Measurements from ENCODE around the gene SKIL.

SKIL gene

GRCh38 chr3:170429050-170429449, 71.5 kb downstream of the SKIL start:
- Histone ChIP-seq H4K20me1 (ENCODE audit: insufficient read depth) (no peaks in the 10 kb centered on the region), H3K9ac (no peak overlapping the region), H3K4me3 (IDR thresholded peaks at IDR 0.05; ENCODE audit: insufficient read depth, low read depth, low read length) (no peak overlapping the region), H3K27ac (no peak overlapping the region), H3K4me1 (ENCODE audit: low read depth, poor library complexity, severe bottlenecking) (peaks cover 41% of the 10 kb centered on the region), H3K4me2 (peak overlapping the region; percentile 67), H3K36me3 (ENCODE audit: insufficient read depth) (no peaks in the 10 kb centered on the region), H3K27me3 (ENCODE audit: insufficient read depth, low read depth) (no peaks in the 10 kb centered on the region; the same call in 1 of the 2 replicates), H2AFZ (ENCODE audit: low read depth) (no peak overlapping the region), H3K79me2 (ENCODE audit: insufficient read depth, low read depth) (no peaks in the 10 kb centered on the region)
- no peak for TF ChIP-seq CTCF (conservative IDR thresholded peaks at IDR 0.05; ENCODE audit: low read depth, low read length)

DNA sequence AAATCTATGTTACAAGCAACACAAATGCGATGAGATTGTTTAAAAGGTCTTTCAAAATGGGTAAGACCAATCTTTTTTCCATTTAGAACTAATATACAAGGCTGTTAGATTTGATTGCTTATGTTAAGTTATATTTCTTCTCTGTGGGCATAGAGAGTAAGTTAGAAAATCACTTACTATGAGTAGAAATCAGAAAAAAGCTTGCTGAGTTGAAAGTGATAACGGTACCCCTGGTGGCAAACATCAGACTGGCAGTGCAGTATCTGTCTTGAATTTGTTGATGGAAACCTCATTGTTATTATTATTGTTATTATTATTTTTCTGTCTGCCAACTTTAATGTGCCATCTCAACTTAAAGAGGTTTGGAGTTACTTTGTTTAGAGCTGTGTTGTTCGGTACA, 73.5 kb downstream of the SKIL start:
- Histone ChIP-seq H3K9ac (no peak overlapping the region), H3K4me3 (IDR thresholded peaks at IDR 0.05; ENCODE audit: insufficient read depth, low read depth, low read length) (no peak overlapping the region), H2AFZ (ENCODE audit: low read depth) (no peak overlapping the region), H4K20me1 (ENCODE audit: insufficient read depth) (no peaks in the 10 kb centered on the region), H3K27ac (no peak overlapping the region), H3K79me2 (ENCODE audit: insufficient read depth, low read depth) (no peaks in the 10 kb centered on the region), H3K4me1 (ENCODE audit: low read depth, poor library complexity, severe bottlenecking) (peaks cover 37% of the 10 kb centered on the region), H3K4me2 (no peak overlapping the region), H3K27me3 (ENCODE audit: insufficient read depth, low read depth) (no peaks in the 10 kb centered on the region; the same call in 1 of the 2 replicates), H3K36me3 (ENCODE audit: insufficient read depth) (no peaks in the 10 kb centered on the region)
- no peak for TF ChIP-seq CTCF (conservative IDR thresholded peaks at IDR 0.05; ENCODE audit: low read depth, low read length)

DNA sequence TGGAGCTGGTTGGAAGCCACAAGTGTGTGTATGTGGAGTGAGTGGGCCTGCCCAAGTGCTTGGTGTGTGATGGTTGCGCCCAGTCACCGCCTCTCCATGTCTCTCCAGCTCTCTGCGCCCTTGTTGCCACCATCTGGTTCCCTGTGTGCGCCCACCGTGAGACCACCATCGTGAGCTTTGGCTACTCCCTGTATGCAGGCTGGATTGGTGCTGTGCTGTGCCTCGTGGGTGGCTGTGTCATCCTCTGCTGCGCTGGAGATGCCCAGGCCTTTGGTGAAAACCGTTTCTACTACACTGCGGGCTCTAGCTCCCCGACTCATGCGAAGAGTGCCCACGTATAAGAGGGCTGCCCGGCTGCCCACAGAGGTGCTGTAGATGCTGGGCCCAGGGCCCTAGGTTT, 74.9 kb downstream of the SKIL start:
- Histone ChIP-seq H3K9ac (no peak overlapping the region), H3K27me3 (ENCODE audit: insufficient read depth, low read depth) (no peaks in the 10 kb centered on the region; the same call in 1 of the 2 replicates)

DNA sequence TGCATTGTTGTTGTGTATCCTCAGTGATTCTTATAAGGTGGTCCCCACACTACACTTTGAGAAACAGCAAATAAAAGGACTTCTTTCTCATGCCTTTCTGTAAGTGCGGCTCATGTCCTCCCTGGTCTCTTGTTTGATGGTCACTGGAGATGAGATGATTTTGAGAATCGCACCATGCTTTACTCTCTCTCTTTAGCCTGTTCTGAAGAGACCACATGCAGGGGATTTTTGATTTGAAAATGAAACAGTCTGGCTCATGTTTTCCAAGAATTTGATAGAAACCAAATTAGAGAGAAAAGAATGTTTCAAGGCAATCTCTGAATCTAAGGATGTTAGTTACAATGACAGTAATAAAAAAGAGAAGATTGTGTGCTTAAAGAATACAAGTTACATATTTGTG, 79.2 kb downstream of the SKIL start:
- Histone ChIP-seq H3K4me3 (IDR thresholded peaks at IDR 0.05; ENCODE audit: insufficient read depth, low read depth, low read length) (no peak overlapping the region), H2AFZ (ENCODE audit: low read depth) (no peak overlapping the region), H3K4me1 (ENCODE audit: low read depth, poor library complexity, severe bottlenecking) (no peaks in the 10 kb centered on the region), H3K36me3 (ENCODE audit: insufficient read depth) (no peaks in the 10 kb centered on the region), H3K27me3 (ENCODE audit: insufficient read depth, low read depth) (no peaks in the 10 kb centered on the region), H4K20me1 (ENCODE audit: insufficient read depth) (no peaks in the 10 kb centered on the region), H3K27ac (no peak overlapping the region), H3K79me2 (ENCODE audit: insufficient read depth, low read depth) (no peaks in the 10 kb centered on the region), H3K4me2 (no peak overlapping the region), H3K9ac (no peak overlapping the region)
- TF ChIP-seq CTCF (conservative IDR thresholded peaks at IDR 0.05; ENCODE audit: low read depth, low read length) = no peak

More for the DNA sequence above, 74.9 kb downstream of the SKIL start:
- Histone ChIP-seq H3K79me2 (ENCODE audit: insufficient read depth, low read depth) (no peaks in the 10 kb centered on the region), H3K4me1 (ENCODE audit: low read depth, poor library complexity, severe bottlenecking) (peaks cover 29% of the 10 kb centered on the region), H3K4me2 (no peak overlapping the region), H3K27ac (no peak overlapping the region), H3K4me3 (IDR thresholded peaks at IDR 0.05; ENCODE audit: insufficient read depth, low read depth, low read length) (no peak overlapping the region), H4K20me1 (ENCODE audit: insufficient read depth) (no peaks in the 10 kb centered on the region), H3K36me3 (ENCODE audit: insufficient read depth) (no peaks in the 10 kb centered on the region), H2AFZ (ENCODE audit: low read depth) (no peak overlapping the region)
- no peak for TF ChIP-seq CTCF (conservative IDR thresholded peaks at IDR 0.05; ENCODE audit: low read depth, low read length)
